HepG2 (cell line): ENCODE measurements around the gene MTFR1L. TPM values are rescaled to one million over a fixed set of nuclear protein-coding genes. Genes with fewer than 3 reads are reported as not detected.

Source experiments
- PAX8 ChIP-seq: sonication (generic); formaldehyde crosslinking; IDR thresholded peaks from 2 replicates; pipeline ENCODE4 v1.8.0; 2022; ENCODE audit warnings: mild to moderate bottlenecking, missing genetic modification reagents, borderline replicate concordance
- ZNF30 ChIP-seq: sonication (generic); formaldehyde crosslinking; IDR thresholded peaks from 2 replicates; pipeline ENCODE4 v1.5.0; 2020; ENCODE audit warnings: mild to moderate bottlenecking, missing genetic modification reagents
- ZNF44 ChIP-seq: sonication (generic); formaldehyde crosslinking; IDR thresholded peaks from 2 replicates; pipeline ENCODE4 v1.5.1; 2020; ENCODE audit warnings: mild to moderate bottlenecking, missing genetic modification reagents
- ZNF557 ChIP-seq: sonication (generic); formaldehyde crosslinking; IDR thresholded peaks from 2 replicates; pipeline ENCODE4 v1.4.0; 2020; ENCODE audit warnings: missing genetic modification reagents
- ZNF703 ChIP-seq: sonication (generic); formaldehyde crosslinking; IDR thresholded peaks from 2 replicates; pipeline ENCODE4 v1.5.1; 2020; ENCODE audit warnings: missing genetic modification reagents, mild to moderate bottlenecking, moderate library complexity, borderline replicate concordance
- polyA plus RNA-seq, 8 experiments: library from polyadenylated mRNA; depleted of rRNA in 3 of 8; stranded (reverse) in 7 of 8; unstranded in 1 of 8; fragments of >200 nt; fragmentation: Illumina TruSeq in 4 of 8; extraction: Trizol in 4 of 8; gene quantifications; 2 replicates each; pipeline versions ENCODE4 v1.2.1 to v1.2.3, GENCODE V29; 2011 to 2016; ENCODE audit warnings: low read depth in 4 of 8, missing spikeins in 1 of 8, mixed read lengths in 1 of 8; ENCODE audit not compliant: insufficient read depth in 1 of 8
- total RNA-seq, 5 experiments: library from RNA; depleted of rRNA; stranded (reverse); fragments of >200 nt; fragmentation: Illumina TruSeq; extraction: Trizol; gene quantifications; 2 replicates each; pipeline ENCODE4 v1.2.3, GENCODE V29; 2016; ENCODE audit warnings: low read depth in 1 of 5
- TF ChIP-seq, protein P1 (sequence below), 2 experiments: fragments of 450-650 bp in 1 of 2; sonication (generic) in 1 of 2; formaldehyde crosslinking in 1 of 2; IDR thresholded peaks; 2 replicates each; pipeline versions ENCODE4 v1.6.1 to v1.8.0; 2016 to 2022; ENCODE audit warnings: antibody characterized with exemption in 1 of 2, mild to moderate bottlenecking in 1 of 2, missing genetic modification reagents in 1 of 2
- TF ChIP-seq, protein P2 (sequence below): sonication (generic); formaldehyde crosslinking; IDR thresholded peaks from 2 replicates; pipeline ENCODE4 v1.4.0; 2020; ENCODE audit warnings: mild to moderate bottlenecking, missing genetic modification reagents
- TF ChIP-seq, protein P3 (sequence below): sonication (generic); formaldehyde crosslinking; IDR thresholded peaks from 2 replicates; pipeline ENCODE4 v1.5.1; 2020; ENCODE audit warnings: mild to moderate bottlenecking, moderate library complexity, missing genetic modification reagents

MTFR1L gene
- total and polyA plus RNA-seq, 2 of the 13 experiments (the other 11 are each of a cell fraction or from before 2014, with no cell fraction given): 38.0 to 55.7 TPM

DNA sequence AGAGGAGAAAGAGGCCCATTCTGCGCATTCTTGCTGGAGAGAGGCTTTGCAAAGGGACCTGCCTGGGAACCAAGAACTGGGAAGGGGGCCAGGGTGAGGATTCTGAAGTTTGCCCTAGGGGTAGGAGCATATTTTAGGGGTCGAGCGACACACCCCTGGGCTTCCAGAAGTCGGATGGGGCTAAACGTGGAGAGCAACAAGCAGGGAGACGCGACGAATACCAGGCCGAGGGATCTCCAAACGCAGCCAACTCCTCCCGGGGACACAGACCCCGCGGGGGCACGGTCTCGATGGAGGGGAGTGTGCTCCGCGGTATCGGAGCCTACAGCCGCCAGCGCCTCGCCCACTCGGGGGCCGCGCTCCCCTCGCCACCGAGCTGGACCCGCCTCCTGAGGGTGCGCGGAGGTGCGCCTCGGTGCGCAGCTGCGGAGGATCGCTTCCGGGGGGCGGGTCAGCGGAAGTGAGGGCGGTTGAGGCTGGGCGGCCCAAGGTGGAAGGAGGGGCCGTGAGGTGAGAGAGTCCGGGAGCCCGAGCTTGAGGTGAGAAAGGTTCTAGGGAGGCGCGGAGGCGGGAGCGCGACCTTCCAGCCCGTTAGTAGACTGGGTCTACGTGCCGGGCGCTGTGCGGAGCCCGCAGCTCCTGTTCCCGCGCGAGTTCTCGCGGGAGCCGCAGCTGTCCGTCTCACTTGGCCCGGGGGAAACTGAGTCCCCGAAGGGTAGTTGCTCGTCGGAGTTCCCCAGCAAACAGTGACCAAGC lies at the start of gene MTFR1L (continued):
- TF ChIP-seq, protein P1, sequence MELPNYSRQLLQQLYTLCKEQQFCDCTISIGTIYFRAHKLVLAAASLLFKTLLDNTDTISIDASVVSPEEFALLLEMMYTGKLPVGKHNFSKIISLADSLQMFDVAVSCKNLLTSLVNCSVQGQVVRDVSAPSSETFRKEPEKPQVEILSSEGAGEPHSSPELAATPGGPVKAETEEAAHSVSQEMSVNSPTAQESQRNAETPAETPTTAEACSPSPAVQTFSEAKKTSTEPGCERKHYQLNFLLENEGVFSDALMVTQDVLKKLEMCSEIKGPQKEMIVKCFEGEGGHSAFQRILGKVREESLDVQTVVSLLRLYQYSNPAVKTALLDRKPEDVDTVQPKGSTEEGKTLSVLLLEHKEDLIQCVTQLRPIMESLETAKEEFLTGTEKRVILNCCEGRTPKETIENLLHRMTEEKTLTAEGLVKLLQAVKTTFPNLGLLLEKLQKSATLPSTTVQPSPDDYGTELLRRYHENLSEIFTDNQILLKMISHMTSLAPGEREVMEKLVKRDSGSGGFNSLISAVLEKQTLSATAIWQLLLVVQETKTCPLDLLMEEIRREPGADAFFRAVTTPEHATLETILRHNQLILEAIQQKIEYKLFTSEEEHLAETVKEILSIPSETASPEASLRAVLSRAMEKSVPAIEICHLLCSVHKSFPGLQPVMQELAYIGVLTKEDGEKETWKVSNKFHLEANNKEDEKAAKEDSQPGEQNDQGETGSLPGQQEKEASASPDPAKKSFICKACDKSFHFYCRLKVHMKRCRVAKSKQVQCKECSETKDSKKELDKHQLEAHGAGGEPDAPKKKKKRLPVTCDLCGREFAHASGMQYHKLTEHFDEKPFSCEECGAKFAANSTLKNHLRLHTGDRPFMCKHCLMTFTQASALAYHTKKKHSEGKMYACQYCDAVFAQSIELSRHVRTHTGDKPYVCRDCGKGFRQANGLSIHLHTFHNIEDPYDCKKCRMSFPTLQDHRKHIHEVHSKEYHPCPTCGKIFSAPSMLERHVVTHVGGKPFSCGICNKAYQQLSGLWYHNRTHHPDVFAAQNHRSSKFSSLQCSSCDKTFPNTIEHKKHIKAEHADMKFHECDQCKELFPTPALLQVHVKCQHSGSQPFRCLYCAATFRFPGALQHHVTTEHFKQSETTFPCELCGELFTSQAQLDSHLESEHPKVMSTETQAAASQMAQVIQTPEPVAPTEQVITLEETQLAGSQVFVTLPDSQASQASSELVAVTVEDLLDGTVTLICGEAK (IDR thresholded peaks at IDR 0.05): no peak
- TF ChIP-seq, protein P1 (CRISPR knock-in tag; IDR thresholded peaks at IDR 0.05): peak; percentile 65
- no peak for TF ChIP-seq ZNF557 (CRISPR knock-in tag)
- TF ChIP-seq, protein P2, sequence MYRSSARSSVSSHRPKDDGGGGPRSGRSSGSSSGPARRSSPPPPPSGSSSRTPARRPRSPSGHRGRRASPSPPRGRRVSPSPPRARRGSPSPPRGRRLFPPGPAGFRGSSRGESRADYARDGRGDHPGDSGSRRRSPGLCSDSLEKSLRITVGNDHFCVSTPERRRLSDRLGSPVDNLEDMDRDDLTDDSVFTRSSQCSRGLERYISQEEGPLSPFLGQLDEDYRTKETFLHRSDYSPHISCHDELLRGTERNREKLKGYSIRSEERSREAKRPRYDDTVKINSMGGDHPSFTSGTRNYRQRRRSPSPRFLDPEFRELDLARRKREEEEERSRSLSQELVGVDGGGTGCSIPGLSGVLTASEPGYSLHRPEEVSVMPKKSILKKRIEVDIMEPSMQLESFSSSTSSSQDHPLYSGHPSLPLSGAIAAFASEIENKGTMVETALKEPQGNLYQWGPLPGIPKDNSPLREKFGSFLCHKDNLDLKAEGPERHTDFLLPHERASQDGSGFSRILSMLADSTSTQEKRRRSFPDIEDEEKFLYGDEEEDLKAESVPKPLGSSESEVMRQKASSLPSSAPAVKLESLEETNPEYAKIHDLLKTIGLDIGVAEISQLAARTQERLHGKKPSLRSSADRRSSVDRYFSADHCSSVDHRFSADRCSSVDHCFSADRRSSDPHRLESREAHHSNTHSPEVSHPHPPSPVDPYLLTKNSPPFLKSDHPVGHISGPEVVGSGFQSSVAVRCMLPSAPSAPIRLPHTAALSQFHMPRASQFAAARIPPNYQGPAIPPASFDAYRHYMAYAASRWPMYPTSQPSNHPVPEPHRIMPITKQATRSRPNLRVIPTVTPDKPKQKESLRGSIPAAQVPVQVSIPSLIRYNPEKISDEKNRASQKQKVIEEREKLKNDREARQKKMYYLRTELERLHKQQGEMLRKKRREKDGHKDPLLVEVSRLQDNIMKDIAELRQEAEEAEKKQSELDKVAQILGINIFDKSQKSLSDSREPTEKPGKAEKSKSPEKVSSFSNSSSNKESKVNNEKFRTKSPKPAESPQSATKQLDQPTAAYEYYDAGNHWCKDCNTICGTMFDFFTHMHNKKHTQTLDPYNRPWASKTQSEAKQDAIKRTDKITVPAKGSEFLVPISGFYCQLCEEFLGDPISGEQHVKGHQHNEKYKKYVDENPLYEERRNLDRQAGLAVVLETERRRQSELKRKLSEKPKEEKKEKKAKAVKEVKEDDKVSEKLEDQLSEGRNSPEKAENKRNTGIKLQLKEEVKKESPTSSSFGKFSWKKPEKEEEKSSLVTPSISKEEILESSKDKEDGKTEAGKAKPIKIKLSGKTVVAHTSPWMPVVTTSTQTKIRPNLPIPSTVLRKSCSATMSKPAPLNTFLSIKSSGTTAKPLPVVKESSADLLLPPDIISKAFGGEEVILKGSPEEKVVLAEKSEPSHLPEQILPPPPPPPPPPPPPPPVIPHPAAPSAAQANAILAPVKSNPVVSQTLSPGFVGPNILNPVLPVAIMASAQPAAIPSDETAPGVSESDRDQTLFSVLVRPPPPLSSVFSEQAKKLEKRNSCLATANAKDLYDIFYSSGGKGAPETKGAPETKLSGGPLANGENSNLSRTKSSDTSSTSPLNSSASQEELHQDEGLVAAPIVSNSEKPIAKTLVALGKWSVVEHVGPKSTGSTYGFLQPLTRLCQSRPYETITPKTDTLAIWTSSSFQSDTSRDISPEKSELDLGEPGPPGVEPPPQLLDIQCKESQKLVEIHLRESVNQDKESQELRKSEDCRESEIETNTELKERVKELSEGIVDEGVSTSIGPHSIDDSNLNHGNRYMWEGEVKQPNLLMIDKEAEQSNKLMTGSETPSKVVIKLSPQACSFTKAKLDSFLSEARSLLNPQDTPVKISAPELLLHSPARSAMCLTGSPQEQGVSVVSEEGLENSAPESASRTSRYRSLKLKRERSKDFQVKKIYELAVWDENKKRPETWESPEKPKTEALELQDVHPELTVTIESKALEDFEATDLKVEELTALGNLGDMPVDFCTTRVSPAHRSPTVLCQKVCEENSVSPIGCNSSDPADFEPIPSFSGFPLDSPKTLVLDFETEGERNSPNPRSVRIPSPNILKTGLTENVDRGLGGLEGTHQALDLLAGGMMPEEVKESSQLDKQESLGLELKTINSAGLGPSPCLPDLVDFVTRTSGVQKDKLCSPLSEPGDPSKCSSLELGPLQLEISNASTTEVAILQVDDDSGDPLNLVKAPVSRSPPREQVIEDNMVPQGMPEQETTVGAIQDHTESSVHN: no peak
- no peak for TF ChIP-seq ZNF44 (CRISPR knock-in tag)
- TF ChIP-seq ZNF703 (CRISPR knock-in tag): no peak; the same call in 1 of the 2 replicates
- no peak for TF ChIP-seq PAX8 (CRISPR knock-in tag)
- TF ChIP-seq ZNF30 (CRISPR knock-in tag): no peak; the same call in 1 of the 2 replicates
- TF ChIP-seq, protein P3, sequence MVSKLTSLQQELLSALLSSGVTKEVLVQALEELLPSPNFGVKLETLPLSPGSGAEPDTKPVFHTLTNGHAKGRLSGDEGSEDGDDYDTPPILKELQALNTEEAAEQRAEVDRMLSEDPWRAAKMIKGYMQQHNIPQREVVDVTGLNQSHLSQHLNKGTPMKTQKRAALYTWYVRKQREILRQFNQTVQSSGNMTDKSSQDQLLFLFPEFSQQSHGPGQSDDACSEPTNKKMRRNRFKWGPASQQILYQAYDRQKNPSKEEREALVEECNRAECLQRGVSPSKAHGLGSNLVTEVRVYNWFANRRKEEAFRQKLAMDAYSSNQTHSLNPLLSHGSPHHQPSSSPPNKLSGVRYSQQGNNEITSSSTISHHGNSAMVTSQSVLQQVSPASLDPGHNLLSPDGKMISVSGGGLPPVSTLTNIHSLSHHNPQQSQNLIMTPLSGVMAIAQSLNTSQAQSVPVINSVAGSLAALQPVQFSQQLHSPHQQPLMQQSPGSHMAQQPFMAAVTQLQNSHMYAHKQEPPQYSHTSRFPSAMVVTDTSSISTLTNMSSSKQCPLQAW (CRISPR knock-in tag): peak; percentile 77; the same call in 1 of the 2 replicates
